ENCODE measurements around the gene DNAJA2.
"Not testable (repeated sequence)": the region's sequence is repeated elsewhere in the genome, so short reads cannot be mapped to it uniquely, and the experiment has no call there.

Gene DNAJA2

GRCh38 chr16:47013172-47013571, 39.7 kb upstream of the DNAJA2 start:
- no peak overlapping the region for H2AFZ ChIP-seq (ENCODE audit: low read length)
- no peaks in the 10 kb centered on the region for H3K9me3 ChIP-seq (ENCODE audit: insufficient read depth, low read depth, low read length)
- no peaks in the 10 kb centered on the region for H3K9me2 ChIP-seq (replicated peaks; ENCODE audit: low read depth, low read length)
- H3K4me1 ChIP-seq (ENCODE audit: insufficient read depth, low read length, poor library complexity, severe bottlenecking): peaks cover 22% of the 10 kb centered on the region
- no peak overlapping the region for H3K4me3 ChIP-seq (ENCODE audit: low read length, poor library complexity, severe bottlenecking)
- no peak overlapping the region for H3K9ac ChIP-seq (ENCODE audit: low read depth, low read length, poor library complexity, severe bottlenecking)
- H3K4me2 ChIP-seq (ENCODE audit: low read depth, low read length, poor library complexity, severe bottlenecking): no peak overlapping the region
- no peaks in the 10 kb centered on the region for H3K36me3 ChIP-seq (ENCODE audit: insufficient read depth, low read length)
- H3K27me3 ChIP-seq (ENCODE audit: insufficient read depth, low read length, poor library complexity, severe bottlenecking): no peaks in the 10 kb centered on the region
- H3F3A ChIP-seq (ENCODE audit: low read depth): no peaks in the 10 kb centered on the region
- TF ChIP-seq, protein P1, sequence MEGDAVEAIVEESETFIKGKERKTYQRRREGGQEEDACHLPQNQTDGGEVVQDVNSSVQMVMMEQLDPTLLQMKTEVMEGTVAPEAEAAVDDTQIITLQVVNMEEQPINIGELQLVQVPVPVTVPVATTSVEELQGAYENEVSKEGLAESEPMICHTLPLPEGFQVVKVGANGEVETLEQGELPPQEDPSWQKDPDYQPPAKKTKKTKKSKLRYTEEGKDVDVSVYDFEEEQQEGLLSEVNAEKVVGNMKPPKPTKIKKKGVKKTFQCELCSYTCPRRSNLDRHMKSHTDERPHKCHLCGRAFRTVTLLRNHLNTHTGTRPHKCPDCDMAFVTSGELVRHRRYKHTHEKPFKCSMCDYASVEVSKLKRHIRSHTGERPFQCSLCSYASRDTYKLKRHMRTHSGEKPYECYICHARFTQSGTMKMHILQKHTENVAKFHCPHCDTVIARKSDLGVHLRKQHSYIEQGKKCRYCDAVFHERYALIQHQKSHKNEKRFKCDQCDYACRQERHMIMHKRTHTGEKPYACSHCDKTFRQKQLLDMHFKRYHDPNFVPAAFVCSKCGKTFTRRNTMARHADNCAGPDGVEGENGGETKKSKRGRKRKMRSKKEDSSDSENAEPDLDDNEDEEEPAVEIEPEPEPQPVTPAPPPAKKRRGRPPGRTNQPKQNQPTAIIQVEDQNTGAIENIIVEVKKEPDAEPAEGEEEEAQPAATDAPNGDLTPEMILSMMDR (conservative IDR thresholded peaks at IDR 0.05; ENCODE audit: low read length): no peak
- TF ChIP-seq EZH2phosphoT487 (IDR thresholded peaks at IDR 0.05; ENCODE audit: borderline replicate concordance): no peak
- no peaks in the 10 kb centered on the region for H4K20me1 ChIP-seq (ENCODE audit: insufficient read depth, low read length, poor library complexity, severe bottlenecking)
- H3K79me2 ChIP-seq (ENCODE audit: insufficient read depth, low read length): no peaks in the 10 kb centered on the region

DNA sequence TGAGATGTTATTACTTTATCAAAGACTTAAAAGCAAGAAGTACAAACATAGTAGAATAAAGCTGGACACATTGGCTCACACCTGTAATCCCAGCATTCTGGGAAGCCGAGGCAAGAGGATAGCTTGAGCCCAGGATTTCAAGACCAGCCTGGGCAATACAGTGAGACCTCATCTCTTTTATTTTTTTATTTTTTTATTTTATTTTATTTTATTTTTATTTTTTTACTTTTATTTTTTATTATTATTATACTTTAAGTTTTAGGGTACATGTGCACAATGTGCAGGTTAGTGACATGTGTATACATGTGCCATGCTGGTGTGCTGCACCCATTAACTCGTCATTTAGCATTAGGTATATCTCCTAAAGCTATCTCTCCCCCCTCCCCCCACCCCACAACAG, 37.3 kb upstream of the DNAJA2 start:
- not testable (repeated sequence) for H3K79me2 ChIP-seq (ENCODE audit: insufficient read depth, low read length); H3K4me2 ChIP-seq (ENCODE audit: low read depth, low read length, poor library complexity, severe bottlenecking); H3K4me1 ChIP-seq (ENCODE audit: insufficient read depth, low read length, poor library complexity, severe bottlenecking); H3K9me2 ChIP-seq (replicated peaks; ENCODE audit: low read depth, low read length); H3K9ac ChIP-seq (ENCODE audit: low read depth, low read length, poor library complexity, severe bottlenecking); H3K4me3 ChIP-seq (ENCODE audit: low read length, poor library complexity, severe bottlenecking); H2AFZ ChIP-seq (ENCODE audit: low read length); H3K27me3 ChIP-seq (ENCODE audit: insufficient read depth, low read length, poor library complexity, severe bottlenecking); H3F3A ChIP-seq (ENCODE audit: low read depth); H3K9me3 ChIP-seq (ENCODE audit: insufficient read depth, low read depth, low read length); H4K20me1 ChIP-seq (ENCODE audit: insufficient read depth, low read length, poor library complexity, severe bottlenecking); H3K36me3 ChIP-seq (ENCODE audit: insufficient read depth, low read length)

GRCh38 chr16:47008612-47009011, 35.1 kb upstream of the DNAJA2 start:
- Histone ChIP-seq H3K4me2 (ENCODE audit: low read depth, low read length, poor library complexity, severe bottlenecking) (no peak overlapping the region), H3K9me2 (replicated peaks; ENCODE audit: low read depth, low read length) (no peaks in the 10 kb centered on the region), H3K9ac (ENCODE audit: low read depth, low read length, poor library complexity, severe bottlenecking) (no peak overlapping the region), H3K4me1 (ENCODE audit: insufficient read depth, low read length, poor library complexity, severe bottlenecking) (no peaks in the 10 kb centered on the region), H3F3A (ENCODE audit: low read depth) (no peaks in the 10 kb centered on the region), H2AFZ (ENCODE audit: low read length) (no peak overlapping the region), H3K27me3 (ENCODE audit: insufficient read depth, low read length, poor library complexity, severe bottlenecking) (no peaks in the 10 kb centered on the region), H3K9me3 (ENCODE audit: insufficient read depth, low read depth, low read length) (no peaks in the 10 kb centered on the region), H3K36me3 (ENCODE audit: insufficient read depth, low read length) (no peaks in the 10 kb centered on the region), H4K20me1 (ENCODE audit: insufficient read depth, low read length, poor library complexity, severe bottlenecking) (no peaks in the 10 kb centered on the region), H3K4me3 (ENCODE audit: low read length, poor library complexity, severe bottlenecking) (no peak overlapping the region), H3K79me2 (ENCODE audit: insufficient read depth, low read length) (no peaks in the 10 kb centered on the region)
- no peak for TF ChIP-seq EZH2phosphoT487 (IDR thresholded peaks at IDR 0.05; ENCODE audit: borderline replicate concordance)
- TF ChIP-seq, protein P1 (conservative IDR thresholded peaks at IDR 0.05; ENCODE audit: low read length): no peak

- Histone ChIP-seq H4K20me1 (ENCODE audit: insufficient read depth, low read length, poor library complexity, severe bottlenecking) (no peaks in the 10 kb centered on the region), H3K4me2 (ENCODE audit: low read depth, low read length, poor library complexity, severe bottlenecking) (no peak overlapping the region), H3K27me3 (ENCODE audit: insufficient read depth, low read length, poor library complexity, severe bottlenecking) (no peaks in the 10 kb centered on the region)
These were observed 34.7 kb upstream of the DNAJA2 start for GRCh38 chr16:47008174-47008573.

More at GRCh38 chr16:47008174-47008573, 34.7 kb upstream of the DNAJA2 start:
- Histone ChIP-seq H3K9me3 (ENCODE audit: insufficient read depth, low read depth, low read length) (no peaks in the 10 kb centered on the region), H2AFZ (ENCODE audit: low read length) (no peak overlapping the region), H3K9ac (ENCODE audit: low read depth, low read length, poor library complexity, severe bottlenecking) (no peak overlapping the region), H3F3A (ENCODE audit: low read depth) (no peaks in the 10 kb centered on the region), H3K79me2 (ENCODE audit: insufficient read depth, low read length) (no peaks in the 10 kb centered on the region), H3K9me2 (replicated peaks; ENCODE audit: low read depth, low read length) (no peaks in the 10 kb centered on the region), H3K4me1 (ENCODE audit: insufficient read depth, low read length, poor library complexity, severe bottlenecking) (no peaks in the 10 kb centered on the region), H3K4me3 (ENCODE audit: low read length, poor library complexity, severe bottlenecking) (no peak overlapping the region), H3K36me3 (ENCODE audit: insufficient read depth, low read length) (no peaks in the 10 kb centered on the region)
- no peak for TF ChIP-seq EZH2phosphoT487 (IDR thresholded peaks at IDR 0.05; ENCODE audit: borderline replicate concordance)
- TF ChIP-seq, protein P1 (conservative IDR thresholded peaks at IDR 0.05; ENCODE audit: low read length): no peak

All from Loucy (cell line).